ENCODE results near the gene WDR13.
"Not testable (repeated sequence)": the region's sequence is repeated elsewhere in the genome, so short reads cannot be mapped to it uniquely, and the experiment has no call there.

Gene WDR13

GRCh38 chrX:48652055-48652579 lies 54.8 kb downstream of the WDR13 start:
- DNase-seq, result not testable (repeated sequence)

- DNase-seq, result peak in 12 of 56 donors; percentile 0 to 4 (median 2)
Measured at GRCh38 chrX:48654746-48655145, 57.5 kb downstream of the WDR13 start.
